Prostate gland (tissue), 2 donors: Measurements from ENCODE around the gene METTL26.

ENCODE experiments used
- CTCF ChIP-seq, 4 experiments: fragments of 200-600 bp in 2 of 4; fragments of 450-650 bp in 2 of 4; sonication (generic) in 2 of 4; IDR thresholded peaks; 1 replicate in 3 of 4; 2 replicates in 1 of 4; pipeline ENCODE4 v1.5.1; 2016 to 2019; ENCODE audit warnings: antibody characterized with exemption in 4 of 4, mild to moderate bottlenecking in 2 of 4, moderate library complexity in 2 of 4
- POLR2A ChIP-seq: fragments of 450-650 bp; IDR thresholded peaks from one replicate; pipeline ENCODE4 v1.6.1; 2016; ENCODE audit warnings: antibody characterized with exemption, mild to moderate bottlenecking

- TF ChIP-seq CTCF (IDR thresholded peaks at IDR 0.05): no peak
- TF ChIP-seq POLR2A: no peak
Measured at GRCh38 chr16:591892-592517, 44.1 kb downstream of the METTL26 start.
